Stimulated activated CD4-positive, alpha-beta T cell treated with anti-CD3 and anti-CD28 coated beads, TNF-alpha, amount 100 ng/mL, for 4 hours (primary cell): ENCODE measurements around the gene CDH23.

Experiments
- DNase-seq, 3 experiments: peaks; one replicate each; pipeline ENCODE4 v3.0.0-alpha.2; 2020; ENCODE audit warnings: low read depth in 3 of 3

CDH23 gene

GRCh38 chr10:71440506-71441035 is 43.9 kb downstream of the CDH23 start:
- DNase-seq, result no peak

DNA sequence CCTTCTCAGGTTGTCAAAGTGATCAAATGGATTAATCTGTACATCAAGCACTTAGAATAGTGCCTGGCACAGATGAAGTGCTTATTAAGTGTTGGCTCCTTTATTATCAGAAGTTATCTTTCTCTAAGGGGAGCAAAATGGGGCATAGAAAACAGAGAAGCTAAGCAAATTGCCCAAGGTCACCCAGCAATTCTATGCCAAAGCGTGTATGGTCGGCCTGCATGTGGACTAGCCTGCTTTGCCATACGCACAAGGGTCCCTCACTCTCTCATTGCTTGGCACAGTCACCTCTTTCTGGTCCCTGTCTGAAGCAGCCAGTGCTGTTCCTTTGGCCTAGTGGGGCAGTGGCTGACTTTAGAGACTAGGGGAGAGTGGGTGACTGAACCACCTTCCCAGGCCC is 45.3 kb downstream of the CDH23 start:
- no peak for DNase-seq

GRCh38 chr10:71442859-71443570 is 46.3 kb downstream of the CDH23 start:
- DNase-seq, result no peak

DNA sequence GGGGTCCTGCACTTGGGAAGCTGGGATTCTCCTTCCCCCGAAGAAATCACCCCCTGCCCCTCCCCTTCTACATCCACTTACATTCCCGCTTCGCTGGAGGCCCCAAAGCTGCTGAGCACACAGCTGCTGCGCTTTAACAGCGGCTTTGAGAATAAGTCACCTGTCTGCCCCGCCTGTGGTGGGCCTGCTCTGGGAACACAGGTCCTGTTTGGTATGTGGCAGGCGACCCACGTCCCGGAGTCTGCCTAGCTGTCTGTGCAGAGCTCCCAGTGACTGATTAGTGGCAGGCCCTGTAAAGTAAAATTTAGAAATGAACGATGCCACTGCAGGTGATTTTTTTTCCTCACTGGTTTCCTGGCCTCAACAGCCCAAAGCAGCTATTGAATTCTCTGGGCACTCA is 47.0 kb downstream of the CDH23 start:
- no peak for DNase-seq

- DNase-seq, result no peak
Observed at GRCh38 chr10:71444284-71445054, 47.7 kb downstream of the CDH23 start.

DNA sequence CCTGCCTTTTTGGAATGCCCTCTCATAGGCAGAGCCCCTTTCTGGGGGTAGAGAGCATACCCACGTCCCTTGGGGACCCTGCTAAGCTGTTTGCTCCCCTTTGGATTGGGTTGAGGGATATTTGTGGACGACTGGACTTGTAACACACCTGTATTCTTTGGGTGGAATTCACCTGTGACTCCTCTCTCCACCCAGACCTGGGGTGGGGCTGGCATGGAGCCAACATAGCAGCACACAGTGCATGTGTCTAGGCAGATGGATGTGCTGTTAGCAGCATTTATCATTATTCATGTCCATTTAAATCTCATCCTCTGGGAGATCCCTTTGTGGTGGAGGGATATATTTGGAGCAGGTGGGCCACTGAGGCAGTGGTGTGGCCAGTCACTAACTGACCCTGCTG is 51.0 kb downstream of the CDH23 start:
- DNase-seq, result no peak

DNA sequence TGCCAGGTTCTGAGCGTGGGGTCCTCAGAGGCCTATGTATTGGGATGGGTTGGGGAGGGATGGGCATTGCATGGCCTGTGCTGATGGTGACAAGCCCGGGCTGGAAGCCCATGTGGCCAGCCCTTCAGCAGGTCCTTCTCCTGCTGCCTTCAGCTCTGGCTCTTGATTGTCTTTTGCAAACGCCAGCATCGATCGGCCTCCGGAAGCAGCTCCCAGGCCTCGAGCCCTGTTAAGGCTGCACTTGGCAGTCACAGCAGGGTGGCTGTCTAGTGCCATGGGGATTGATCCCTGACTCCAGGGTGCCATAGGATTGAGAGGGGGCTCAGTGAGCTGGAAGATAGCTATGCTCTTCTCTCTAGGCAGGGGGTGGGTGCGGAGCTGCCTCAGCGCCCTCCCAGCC is 51.4 kb downstream of the CDH23 start:
- DNase-seq, result no peak

DNA sequence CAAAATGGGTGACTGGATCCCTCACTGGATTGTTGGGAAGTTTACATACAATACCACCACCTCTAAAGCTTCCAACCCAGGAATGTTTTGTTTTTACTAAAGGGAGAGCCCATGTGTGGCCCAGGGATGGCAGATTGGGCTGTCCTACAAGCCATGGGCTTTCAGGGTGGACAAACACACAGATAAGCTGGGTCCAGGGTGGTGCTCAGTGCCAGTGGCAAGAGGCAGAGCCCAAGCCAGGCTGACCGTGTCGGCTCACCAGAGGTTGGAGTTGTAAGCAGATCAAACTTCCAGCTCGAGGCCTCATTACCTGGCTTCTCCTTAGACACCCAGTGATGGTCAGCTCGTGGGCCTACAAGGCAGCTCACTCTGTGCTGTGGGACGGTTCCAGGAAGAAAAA is 52.3 kb downstream of the CDH23 start:
- DNase-seq, result no peak

DNA sequence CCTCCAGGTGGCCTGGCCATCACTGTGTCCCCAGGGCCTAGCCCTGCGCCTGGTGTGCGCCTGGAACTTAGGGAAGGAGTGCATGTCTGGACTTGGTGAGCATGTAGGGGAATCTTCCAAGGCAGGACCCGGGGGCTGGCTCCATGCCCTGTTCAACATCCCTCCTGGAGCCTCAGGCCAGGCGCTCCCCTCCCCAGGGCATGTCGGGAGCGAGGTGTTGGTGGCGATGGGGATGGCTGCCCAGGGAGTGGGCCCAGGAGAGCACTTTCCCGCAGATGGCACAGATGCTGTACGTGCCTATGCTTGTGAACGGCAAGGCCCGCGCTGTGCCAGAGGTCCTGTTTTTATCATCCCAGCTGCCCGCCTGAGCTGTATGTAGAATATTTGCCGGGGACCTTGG is 55.0 kb downstream of the CDH23 start:
- no peak for DNase-seq

GRCh38 chr10:71453186-71453585 is 56.5 kb downstream of the CDH23 start:
- no peak for DNase-seq

- no peak for DNase-seq
Observed at GRCh38 chr10:71454347-71454746, 57.6 kb downstream of the CDH23 start.

DNA sequence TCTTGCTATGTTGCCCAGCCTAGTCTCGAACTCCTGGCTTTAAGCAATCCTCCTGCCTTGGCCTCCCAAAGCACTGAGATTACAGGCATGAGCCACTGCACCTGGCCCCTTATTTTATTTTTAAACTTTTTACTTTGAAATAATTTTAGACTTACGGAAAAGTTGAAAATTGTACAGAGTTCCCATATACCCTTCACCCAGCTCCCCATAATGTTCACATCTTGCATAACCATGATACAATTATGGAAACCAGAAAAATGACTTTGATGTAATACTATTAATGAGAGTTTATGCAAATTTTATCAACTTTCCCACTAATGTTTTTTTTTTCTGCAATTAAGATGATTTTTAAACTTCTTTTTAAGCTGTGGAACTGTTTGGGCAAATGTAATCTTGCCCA is 58.3 kb downstream of the CDH23 start:
- DNase-seq, result no peak

GRCh38 chr10:71456631-71457030 is 59.9 kb downstream of the CDH23 start:
- DNase-seq, result no peak

- DNase-seq, result no peak
Observed at GRCh38 chr10:71457908-71458307, 61.2 kb downstream of the CDH23 start.

- no peak for DNase-seq
Observed at GRCh38 chr10:71458387-71458786, 61.7 kb downstream of the CDH23 start.

- DNase-seq, result no peak
Observed at GRCh38 chr10:71459513-71459912, 62.8 kb downstream of the CDH23 start.

GRCh38 chr10:71460615-71461014 is 63.9 kb downstream of the CDH23 start:
- no peak for DNase-seq

DNA sequence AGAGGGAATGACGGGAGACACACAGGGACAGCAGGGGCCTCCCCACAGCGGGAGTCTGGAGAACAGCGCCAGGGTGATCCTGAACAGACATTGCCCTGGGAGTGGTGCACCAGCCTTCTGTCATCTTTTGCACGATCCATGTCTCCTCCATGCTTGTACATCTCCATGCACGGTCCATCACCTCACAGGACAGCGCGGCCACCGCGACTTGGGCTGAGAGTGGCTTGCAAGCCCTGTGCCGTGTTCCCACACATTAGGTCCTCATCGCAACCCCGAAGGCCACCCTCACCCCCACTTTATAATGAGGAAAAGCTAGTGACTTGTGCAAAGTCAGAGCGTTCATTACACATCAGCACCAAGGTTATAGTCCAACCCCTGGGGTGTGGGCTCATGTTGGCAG is 64.7 kb downstream of the CDH23 start:
- DNase-seq, result no peak

DNA sequence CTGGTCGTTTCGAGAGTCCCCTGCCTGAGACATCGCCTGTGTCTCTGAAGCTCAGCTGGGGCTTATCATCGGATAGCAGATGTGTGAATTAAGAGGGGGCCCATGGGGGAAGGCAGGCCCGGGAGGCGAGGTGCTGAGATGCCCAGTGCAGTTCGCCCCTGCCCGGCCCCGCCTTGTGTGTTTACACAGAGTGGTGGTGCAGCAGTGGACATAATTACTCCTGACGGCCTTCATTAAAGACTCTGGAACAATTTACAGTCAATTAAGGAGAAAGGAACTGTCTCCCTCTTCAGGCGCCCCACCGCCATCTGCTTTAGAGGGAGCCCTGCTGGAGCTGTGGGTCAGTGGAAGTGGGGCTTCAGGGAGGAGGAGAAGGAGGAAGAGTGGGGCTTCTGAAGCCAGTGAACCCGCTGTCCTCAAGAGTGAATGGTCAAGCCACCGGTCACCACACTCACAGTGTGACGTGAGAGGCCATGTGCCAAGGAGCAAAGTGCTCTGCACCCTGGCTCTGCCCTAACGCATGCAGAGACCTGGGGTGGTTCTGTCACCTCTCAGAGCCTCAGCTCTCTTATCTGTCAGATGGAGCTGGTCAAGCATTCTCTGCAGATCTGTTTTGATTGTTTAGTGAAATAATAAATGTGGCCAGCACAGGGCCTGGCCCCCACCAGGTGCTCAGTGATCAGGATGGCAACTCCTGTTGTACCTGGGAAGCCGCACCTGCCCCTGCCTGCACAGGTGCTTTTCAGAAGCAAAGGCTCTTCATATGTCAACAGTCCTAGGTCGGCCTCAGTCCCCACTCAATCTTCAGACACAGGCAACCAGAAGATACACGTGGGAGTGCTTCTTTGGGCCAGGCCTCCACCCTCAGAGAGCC is 65.6 kb downstream of the CDH23 start:
- DNase-seq, result no peak

DNA sequence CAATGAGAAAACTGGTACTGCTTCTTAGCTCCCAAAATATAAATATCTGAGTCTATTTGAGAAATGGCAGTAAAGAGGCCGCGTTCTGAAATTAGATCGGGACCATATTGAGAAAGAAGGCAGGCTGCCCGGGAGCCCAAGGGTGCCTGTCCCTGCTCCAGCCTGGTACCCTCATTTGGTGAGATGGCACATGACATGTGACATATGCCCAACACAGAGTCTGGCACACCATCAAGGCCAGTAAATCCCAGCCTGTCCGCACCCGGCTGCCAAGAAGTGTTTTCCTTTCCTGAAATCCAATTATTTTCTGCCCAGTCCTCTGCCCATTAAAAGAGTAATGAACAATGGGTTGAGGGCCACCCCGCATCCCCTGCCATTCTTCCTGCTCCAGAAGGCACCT is 66.4 kb downstream of the CDH23 start:
- no peak for DNase-seq

GRCh38 chr10:71465551-71466252 is 69.0 kb downstream of the CDH23 start:
- DNase-seq, result no peak

DNA sequence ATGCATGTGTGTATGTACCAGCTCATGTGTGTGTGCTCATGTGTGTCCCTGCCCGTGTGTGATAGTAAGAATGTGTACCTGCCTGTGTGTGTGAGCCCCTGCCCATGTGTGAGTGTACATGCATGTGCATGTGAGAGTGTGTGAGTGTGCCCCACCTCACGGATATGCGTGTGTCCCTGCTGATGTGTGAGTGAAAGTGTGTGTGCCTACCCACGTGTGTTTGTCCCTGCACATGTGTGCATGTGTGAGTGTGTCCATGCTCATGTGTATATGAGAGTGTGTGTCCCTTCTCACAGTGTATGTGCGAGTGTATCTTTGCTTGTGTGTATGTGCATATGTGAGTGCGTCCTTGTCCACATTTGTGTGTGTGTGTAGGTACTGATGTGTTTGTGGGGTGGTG is 69.6 kb downstream of the CDH23 start:
- no peak for DNase-seq
